A673 (cell line): ENCODE results near the gene CLCN2. TPM values are rescaled to one million over a fixed set of nuclear protein-coding genes. Genes with fewer than 3 reads are reported as not detected.

ENCODE experiments used
- BruUV-seq: library from RNA; stranded (reverse); fragments of 400-500 nt; replicated peaks from 2 replicates; lab custom pipeline; 2021; lab: Mats Ljungman, UMichigan
- CTCF ChIA-PET: fragments of 300-600 bp; sonication (Branson Sonifier 250); formaldehyde crosslinking; loops from one replicate; lab custom pipeline; 2022; ENCODE audit warnings: antibody characterized with exemption; lab: Charles Lee
- POLR2A ChIA-PET: fragments of 300-600 bp; sonication (Branson Sonifier 250); formaldehyde crosslinking; loops from one replicate; lab custom pipeline; 2022; ENCODE audit warnings: antibody characterized with exemption; ENCODE audit not compliant: low non-redundant PET; lab: Charles Lee
- DNase-seq: peaks from one replicate; pipeline ENCODE4 v3.0.0-alpha.2; 2015; ENCODE audit warnings: low spot score
- H3K27ac ChIP-seq: fragments of 200-600 bp; sonication (generic); 2 replicates; pipeline ENCODE4 v1.5.1; 2016; ENCODE audit warnings: mixed run types, low read depth, mild to moderate bottlenecking, mixed read lengths, antibody characterized with exemption, low read length; ENCODE audit not compliant: poor library complexity, severe bottlenecking
- H3K27me3 ChIP-seq: fragments of 200-600 bp; sonication (generic); replicated peaks from 2 replicates; pipeline ENCODE4 v1.6.1; 2017; ENCODE audit warnings: mixed run types, low read depth, mild to moderate bottlenecking, mixed read lengths, antibody characterized with exemption, low read length; ENCODE audit not compliant: insufficient read depth, poor library complexity
- H3K36me3 ChIP-seq: fragments of 200-600 bp; sonication (generic); 2 replicates; pipeline ENCODE4 v1.6.1; 2016; ENCODE audit warnings: mixed run types, mild to moderate bottlenecking, mixed read lengths, antibody characterized with exemption, low read length; ENCODE audit not compliant: insufficient read depth, poor library complexity, severe bottlenecking
- H3K4me1 ChIP-seq: fragments of 200-600 bp; sonication (generic); 2 replicates; pipeline ENCODE4 v1.6.1; 2017; ENCODE audit warnings: mixed run types, mild to moderate bottlenecking, mixed read lengths, antibody characterized with exemption, low read length; ENCODE audit not compliant: insufficient read depth, poor library complexity, severe bottlenecking
- H3K4me3 ChIP-seq: fragments of 200-600 bp; sonication (generic); 2 replicates; pipeline ENCODE4 v1.5.1; 2016; ENCODE audit warnings: low read depth, mixed run types, mild to moderate bottlenecking, mixed read lengths, low read length; ENCODE audit not compliant: poor library complexity, severe bottlenecking
- H3K9me3 ChIP-seq: fragments of 200-600 bp; sonication (generic); 2 replicates; pipeline ENCODE4 v1.6.1; 2016; ENCODE audit warnings: mixed run types, low read depth, mild to moderate bottlenecking, mixed read lengths, antibody characterized with exemption, low read length; ENCODE audit not compliant: poor library complexity, severe bottlenecking
- CTCF ChIP-seq: fragments of 300-800, 200-600 bp; sonication (generic); conservative IDR thresholded peaks from 2 replicates; pipeline ENCODE4 v1.5.1; 2017; ENCODE audit warnings: low read depth, mild to moderate bottlenecking, antibody characterized with exemption, low read length, moderate library complexity, mixed read lengths
- EZH2 ChIP-seq: fragments of 200-600 bp; sonication (generic); IDR thresholded peaks from 2 replicates; pipeline ENCODE4 v1.6.1; 2017; ENCODE audit warnings: borderline replicate concordance, low read depth, mild to moderate bottlenecking, mixed read lengths, antibody characterized with exemption, low read length; ENCODE audit not compliant: poor library complexity, severe bottlenecking
- intact Hi-C: fragments of 100-400 bp; cut with micrococcal nuclease; formaldehyde crosslinking; loops from one replicate; pipeline ENCODE4 v1.10.0; 2022; ENCODE audit not compliant: unreplicated experiment
- total RNA-seq: library from RNA; stranded (reverse); gene quantifications from 2 replicates; pipeline ENCODE4 v1.2.3, GENCODE V29; 2021

CLCN2 gene
- total RNA-seq, 1 experiment from 2014 or later = 11.2 TPM

GRCh38 chr3:184391266-184391665, 29.9 kb upstream of the CLCN2 start:
- Histone ChIP-seq H3K27me3 (no peaks in the 10 kb centered on the region), H3K9me3 (no peaks in the 10 kb centered on the region), H3K4me1 (no peaks in the 10 kb centered on the region), H3K4me3 (no peak overlapping the region), H3K27ac (no peak overlapping the region), H3K36me3 (no peaks in the 10 kb centered on the region)
- intact Hi-C loops = no loop called here
- POLR2A ChIA-PET = no interaction called here
- CTCF ChIA-PET = no interaction called here
- BruUV-seq = no TSS peak
- no peak for DNase-seq
- TF ChIP-seq EZH2 (no peak), CTCF (no peak)

DNA sequence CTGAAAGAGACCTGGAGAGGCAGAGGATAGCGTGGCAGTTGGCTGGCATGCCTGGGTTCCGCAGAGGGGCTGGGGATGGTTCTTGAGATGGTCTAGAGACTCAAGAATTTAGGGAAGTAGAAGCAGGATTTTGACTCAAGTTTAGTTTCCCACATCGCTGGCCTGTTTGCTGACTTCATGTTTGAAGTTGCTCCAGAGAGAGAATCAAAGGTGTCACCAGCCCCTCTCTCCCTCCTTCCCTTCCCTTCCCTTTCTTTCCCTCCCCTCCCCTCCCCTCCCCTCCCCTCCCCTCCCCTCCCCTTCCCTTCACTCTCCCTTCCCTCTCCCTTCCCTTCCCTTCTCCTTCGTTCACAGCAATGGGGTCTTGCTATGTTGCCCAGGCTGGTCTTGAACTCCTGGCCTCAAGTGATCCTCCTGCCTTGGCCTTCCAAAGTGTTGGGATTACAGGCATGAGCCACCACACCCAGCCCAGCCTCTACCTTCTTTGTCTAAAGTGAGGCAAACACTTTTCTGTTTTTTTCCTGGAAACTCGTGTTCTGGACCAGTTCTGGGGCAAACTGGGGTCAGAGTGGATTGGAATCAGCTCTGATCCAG, 28.6 kb upstream of the CLCN2 start:
- CTCF ChIA-PET = no interaction called here
- no peaks in the 10 kb centered on the region for H3K36me3 ChIP-seq
- H3K4me1 ChIP-seq = no peaks in the 10 kb centered on the region
- no peaks in the 10 kb centered on the region for H3K9me3 ChIP-seq
- no TSS peak for BruUV-seq
- no peak overlapping the region for H3K4me3 ChIP-seq
- H3K27ac ChIP-seq = no peak overlapping the region
- intact Hi-C loops = no loop called here
- H3K27me3 ChIP-seq = no peaks in the 10 kb centered on the region
- TF ChIP-seq EZH2 (no peak), CTCF (no peak)
- POLR2A ChIA-PET = no interaction called here
- DNase-seq = no peak

DNA sequence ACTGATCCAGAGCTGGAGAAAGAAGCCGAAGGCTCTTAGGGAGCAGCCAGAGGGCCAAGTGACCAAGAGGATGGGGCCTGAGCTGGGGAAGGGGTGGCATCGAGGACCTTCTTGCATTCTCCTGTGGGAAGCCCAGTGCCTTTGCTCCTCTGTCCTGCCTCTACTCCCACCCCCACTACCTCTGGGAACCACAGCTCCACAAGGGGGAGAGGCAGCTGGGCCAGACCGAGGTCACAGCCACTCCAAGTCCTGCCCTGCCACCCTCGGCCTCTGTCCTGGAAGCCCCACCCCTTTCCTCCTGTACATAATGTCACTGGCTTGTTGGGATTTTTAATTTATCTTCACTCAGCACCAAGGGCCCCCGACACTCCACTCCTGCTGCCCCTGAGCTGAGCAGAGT, 28.0 kb upstream of the CLCN2 start:
- DNase-seq = no peak
- BruUV-seq = no TSS peak
- no peaks in the 10 kb centered on the region for H3K4me1 ChIP-seq
- H3K4me3 ChIP-seq = no peak overlapping the region
- TF ChIP-seq EZH2 (no peak), CTCF (no peak)
- H3K27ac ChIP-seq = no peak overlapping the region
- ChIA-PET CTCF (no interaction called here), POLR2A (no interaction called here)
- intact Hi-C loops = no loop called here
- H3K9me3 ChIP-seq = no peaks in the 10 kb centered on the region
- no peaks in the 10 kb centered on the region for H3K27me3 ChIP-seq
- no peaks in the 10 kb centered on the region for H3K36me3 ChIP-seq
